GM23248 (cell line): ENCODE results near the gene BRAF.

Experiments
- EZH2 ChIP-seq: fragments of 200-600 bp; sonication (generic); IDR thresholded peaks from 2 replicates; pipeline ENCODE4 v1.6.1; 2018; ENCODE audit warnings: antibody characterized with exemption, mild to moderate bottlenecking; ENCODE audit not compliant: insufficient read depth, poor library complexity, severe bottlenecking
- EZH2phosphoT487 ChIP-seq: fragments of 200-600 bp; sonication (generic); IDR thresholded peaks from 2 replicates; pipeline ENCODE4 v1.6.1; 2018; ENCODE audit warnings: antibody characterized with exemption, moderate library complexity, mild to moderate bottlenecking, low read depth; ENCODE audit not compliant: insufficient read depth

- TF ChIP-seq EZH2phosphoT487, result no peak
- no peak for TF ChIP-seq EZH2
These were observed 240.4 kb downstream of the BRAF start for GRCh38 chr7:140684066-140684950.
